Bronchial epithelial cell (primary cell): ENCODE measurements around the gene GP9. TPM values are rescaled to one million over a fixed set of nuclear protein-coding genes. Genes with fewer than 3 reads are reported as not detected.

Experiments used
- DNase-seq: peaks from one replicate; pipeline ENCODE4 v3.0.0-alpha.2; 2010; ENCODE audit warnings: low read depth
- FAIRE-seq: peaks from 2 replicates; lab custom pipeline; 2011; peaks lifted over from hg19 to GRCh38; lab: Jason Lieb, UNC
- H3K27me3 ChIP-seq: 2 replicates; pipeline ENCODE4 v1.5.1; 2011; ENCODE audit warnings: low read length; ENCODE audit not compliant: control insufficient read depth, insufficient read depth
- H3K36me3 ChIP-seq: 2 replicates; pipeline ENCODE4 v1.5.1; 2011; ENCODE audit warnings: low read length; ENCODE audit not compliant: control insufficient read depth, insufficient read depth
- H3K4me3 ChIP-seq: 2 replicates; pipeline ENCODE4 v1.5.1; 2011; ENCODE audit warnings: mild to moderate bottlenecking, low read depth, low read length, control low read depth
- CTCF ChIP-seq: IDR thresholded peaks from 2 replicates; pipeline ENCODE4 v1.5.1; 2011; ENCODE audit warnings: mild to moderate bottlenecking, moderate library complexity, low read length, control low read depth, inconsistent platforms; ENCODE audit not compliant: insufficient read depth, severe bottlenecking
- total RNA-seq: library from RNA; depleted of rRNA; stranded (reverse); fragments of >200 nt; gene quantifications from 2 replicates; pipeline ENCODE4 v1.2.1, GENCODE V29; 2014

Gene GP9
- total RNA-seq, 1 donor from 2014 or later: not detected

- H3K36me3 ChIP-seq: no peaks in the 10 kb centered on the region
- no peak overlapping the region for H3K4me3 ChIP-seq
- DNase-seq (no peak), FAIRE-seq (no peak)
- H3K27me3 ChIP-seq: no peaks in the 10 kb centered on the region
- no peak for TF ChIP-seq CTCF
Measured at GRCh38 chr3:129030611-129031010, 30.0 kb upstream of the GP9 start.

DNA sequence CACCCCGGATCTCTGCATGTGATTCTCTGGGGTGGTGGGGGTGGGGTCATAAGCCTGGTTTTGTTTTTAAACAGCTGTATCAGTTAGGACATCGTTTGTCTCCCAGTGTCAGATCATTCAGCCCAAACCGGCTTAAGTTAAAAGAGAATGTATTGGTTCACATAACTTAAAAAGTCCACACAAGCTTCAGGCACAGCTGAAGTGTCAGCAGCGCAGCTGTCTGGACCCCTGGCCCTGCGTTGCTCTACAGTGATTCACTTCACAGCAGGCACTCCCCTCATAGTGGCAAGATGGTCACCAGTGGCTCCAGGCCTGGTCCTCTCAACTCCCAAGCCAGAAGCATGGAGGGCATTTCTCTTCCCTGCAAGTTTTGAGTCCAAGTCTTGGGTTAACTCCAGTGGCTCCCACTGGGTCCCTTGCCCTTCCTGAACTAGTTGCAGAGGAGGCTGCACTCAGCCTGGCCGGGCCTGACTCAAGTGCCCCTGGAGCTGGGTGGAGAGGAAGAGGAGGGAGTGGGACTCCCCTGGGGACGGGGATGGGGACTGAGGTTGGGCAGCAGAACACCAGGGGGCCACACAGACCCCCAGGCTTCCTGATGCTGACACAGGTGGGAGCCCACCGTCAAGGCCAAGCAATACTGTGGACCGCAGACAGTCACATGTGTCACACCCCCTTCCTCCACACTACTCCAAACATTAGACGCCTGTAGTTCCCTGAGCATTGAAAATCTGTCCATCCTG lies 28.9 kb upstream of the GP9 start:
- Histone ChIP-seq H3K27me3 (no peaks in the 10 kb centered on the region), H3K36me3 (no peaks in the 10 kb centered on the region), H3K4me3 (no peak overlapping the region)
- no peak for DNase-seq
- no peak for TF ChIP-seq CTCF
- no peak for FAIRE-seq

DNA sequence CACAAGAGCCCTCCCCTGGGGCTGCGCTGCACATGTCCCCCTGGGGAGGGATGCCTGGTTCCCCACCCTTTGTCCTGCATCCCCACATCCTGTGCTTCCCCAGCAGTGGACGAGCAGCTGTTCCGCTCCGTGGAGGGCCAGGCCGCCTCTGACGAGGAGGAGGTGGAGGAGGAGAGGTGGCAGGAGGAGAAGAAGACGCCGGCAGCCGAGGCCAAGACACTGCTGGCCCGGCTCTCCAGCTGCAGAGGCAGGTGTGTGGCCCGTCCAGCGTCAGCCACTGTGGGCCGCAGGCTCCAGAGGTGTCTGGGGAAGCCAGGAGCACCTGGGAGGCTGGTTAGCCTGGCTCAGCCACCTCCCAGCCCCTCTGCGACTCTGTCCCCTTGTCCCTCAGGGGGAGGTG lies 27.9 kb upstream of the GP9 start:
- TF ChIP-seq CTCF: no peak
- DNase-seq: no peak
- H3K36me3 ChIP-seq: no peaks in the 10 kb centered on the region
- H3K4me3 ChIP-seq: no peak overlapping the region
- FAIRE-seq: no peak
- no peaks in the 10 kb centered on the region for H3K27me3 ChIP-seq

DNA sequence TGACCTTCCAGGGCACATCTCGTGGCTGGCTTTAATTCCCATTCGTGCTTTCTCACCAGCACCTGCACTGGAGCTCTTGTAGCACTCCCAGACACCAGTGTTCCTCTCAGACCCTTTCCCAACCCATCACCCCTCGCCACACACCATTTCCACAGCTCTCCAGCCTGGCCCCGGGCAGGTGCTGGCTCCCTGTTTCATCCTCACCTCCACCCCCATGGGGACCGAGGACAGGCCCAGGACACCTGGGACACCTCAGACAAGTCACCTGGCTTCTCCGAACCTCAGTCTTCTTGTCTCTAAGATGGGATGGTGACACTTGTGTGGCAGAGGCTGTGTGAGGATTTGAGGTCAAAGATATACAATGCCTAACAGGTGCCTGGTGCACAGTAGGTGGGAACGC lies 27.4 kb upstream of the GP9 start:
- H3K36me3 ChIP-seq: no peaks in the 10 kb centered on the region
- H3K4me3 ChIP-seq: no peak overlapping the region
- no peaks in the 10 kb centered on the region for H3K27me3 ChIP-seq
- no peak for FAIRE-seq
- DNase-seq: no peak
- no peak for TF ChIP-seq CTCF

DNA sequence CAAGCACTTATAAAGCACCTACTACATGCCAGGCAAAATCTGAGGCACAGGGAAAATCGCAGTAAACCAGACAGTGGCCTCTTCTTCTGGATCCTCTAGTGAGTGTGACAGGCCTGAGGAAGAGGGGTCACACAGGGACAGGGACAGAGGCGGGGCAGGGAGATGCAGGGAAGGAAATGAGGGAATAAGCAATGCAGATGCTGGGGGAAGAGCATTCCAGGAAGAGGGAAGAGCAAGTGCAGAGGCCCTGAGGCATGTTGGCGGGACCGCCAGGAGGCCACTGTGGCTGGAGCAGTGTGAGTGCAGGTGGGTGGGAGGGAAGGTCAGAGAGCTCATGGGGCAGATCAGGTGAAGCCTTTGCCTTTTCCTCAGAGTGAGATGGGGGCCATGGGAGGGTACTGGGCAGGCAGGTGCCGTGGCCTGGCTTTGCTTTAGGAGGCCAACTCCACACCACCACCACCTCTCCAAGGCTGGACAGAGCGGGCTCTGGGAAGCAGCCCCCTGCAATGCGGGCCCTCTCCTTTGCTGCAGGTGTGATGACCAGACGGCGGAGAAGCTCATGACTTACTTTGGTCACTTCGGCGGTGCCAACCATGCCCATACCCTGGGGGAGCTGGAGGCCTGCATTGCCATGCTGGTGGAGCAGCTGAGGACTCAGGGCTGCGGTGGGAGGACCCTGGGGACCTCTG lies 26.8 kb upstream of the GP9 start:
- H3K27me3 ChIP-seq: no peaks in the 10 kb centered on the region
- no peak overlapping the region for H3K4me3 ChIP-seq
- H3K36me3 ChIP-seq: no peaks in the 10 kb centered on the region
- no peak for DNase-seq
- no peak for FAIRE-seq
- no peak for TF ChIP-seq CTCF
